WI38 (cell line): ENCODE results near the gene ADAD1.

Experiments
- H3K4me3 ChIP-seq: 2 replicates; pipeline ENCODE4 v1.5.1; 2011; ENCODE audit warnings: low read depth, mild to moderate bottlenecking, control low read depth, low read length
- CTCF ChIP-seq: IDR thresholded peaks from 2 replicates; pipeline ENCODE4 v1.5.1; 2012; ENCODE audit warnings: low read depth, mild to moderate bottlenecking, control low read depth, low read length

The ADAD1 gene

GRCh38 chr4:122378711-122379110 is at the start of gene ADAD1:
TSS of gene ADAD1 (plus strand) at chr4:122379011. CDS start at chr4:122380070, 1,059 bp downstream.
- no peak for TF ChIP-seq CTCF

GRCh38 chr4:122329876-122330565 is 48.8 kb upstream of the ADAD1 start:
- TF ChIP-seq CTCF = no peak
- H3K4me3 ChIP-seq = no peak overlapping the region

More at GRCh38 chr4:122378711-122379110, at the start of gene ADAD1:
- no peak within 1 kb of the TSS for H3K4me3 ChIP-seq

GRCh38 chr4:122331195-122331594 is 47.6 kb upstream of the ADAD1 start:
- no peak for TF ChIP-seq CTCF
- H3K4me3 ChIP-seq = no peak overlapping the region

- TF ChIP-seq CTCF = no peak
- H3K4me3 ChIP-seq = no peak overlapping the region
These were observed 44.0 kb upstream of the ADAD1 start for GRCh38 chr4:122334828-122335227.

- H3K4me3 ChIP-seq = no peak overlapping the region
- no peak for TF ChIP-seq CTCF
These were observed 36.9 kb upstream of the ADAD1 start for GRCh38 chr4:122341886-122342285.

GRCh38 chr4:122346036-122346435 is 32.8 kb upstream of the ADAD1 start:
- TF ChIP-seq CTCF = no peak
- H3K4me3 ChIP-seq = no peak overlapping the region

- no peak overlapping the region for H3K4me3 ChIP-seq
- no peak for TF ChIP-seq CTCF
These were observed 32.3 kb upstream of the ADAD1 start for GRCh38 chr4:122346503-122346902.
